GM23248 (cell line): Measurements from ENCODE around the gene HRH1. TPM values are rescaled to one million over a fixed set of nuclear protein-coding genes. Genes with fewer than 3 reads are reported as not detected.
A peak's percentile ranks its signal among the peaks of the same experiment; 100 is the strongest.

Experiments
- DNase-seq: peaks from one replicate; pipeline ENCODE4 v3.0.0-alpha.2; 2015
- H2AFZ ChIP-seq: fragments of 200-600 bp; sonication (generic); 2 replicates; pipeline ENCODE4 v1.6.1; 2016; ENCODE audit warnings: antibody characterized with exemption
- H3F3A ChIP-seq: fragments of 200-600 bp; sonication (generic); 2 replicates; pipeline ENCODE4 v1.6.1; 2016; ENCODE audit warnings: mild to moderate bottlenecking, antibody characterized with exemption, mixed run types; ENCODE audit not compliant: insufficient read depth
- H3K27ac ChIP-seq: fragments of 200-600 bp; sonication (generic); 2 replicates; pipeline ENCODE4 v1.5.1; 2016; ENCODE audit warnings: mild to moderate bottlenecking
- H3K27me3 ChIP-seq: fragments of 200-600 bp; sonication (generic); replicated peaks from 2 replicates; pipeline ENCODE4 v1.6.1; 2016; ENCODE audit warnings: mild to moderate bottlenecking; ENCODE audit not compliant: insufficient read depth
- H3K36me3 ChIP-seq: fragments of 200-600 bp; sonication (generic); 2 replicates; pipeline ENCODE4 v1.6.1; 2016; ENCODE audit warnings: low read depth, mild to moderate bottlenecking
- H3K4me1 ChIP-seq: fragments of 200-600 bp; sonication (generic); 2 replicates; pipeline ENCODE4 v1.6.1; 2016; ENCODE audit warnings: mild to moderate bottlenecking; ENCODE audit not compliant: insufficient read depth
- H3K4me2 ChIP-seq: fragments of 200-600 bp; sonication (generic); one replicate; pipeline ENCODE4 v1.6.1; 2016; ENCODE audit warnings: mild to moderate bottlenecking; ENCODE audit not compliant: unreplicated experiment
- H3K4me3 ChIP-seq: fragments of 200-600 bp; sonication (generic); 2 replicates; pipeline ENCODE4 v1.5.1; 2016; ENCODE audit warnings: mild to moderate bottlenecking
- H3K79me2 ChIP-seq: fragments of 200-600 bp; sonication (generic); 2 replicates; pipeline ENCODE4 v1.6.1; 2016; ENCODE audit warnings: mild to moderate bottlenecking; ENCODE audit not compliant: insufficient read depth
- H3K9ac ChIP-seq: fragments of 200-600 bp; sonication (generic); 2 replicates; pipeline ENCODE4 v1.6.1; 2016; ENCODE audit warnings: mild to moderate bottlenecking
- H3K9me2 ChIP-seq: fragments of 200-600 bp; sonication (generic); 2 replicates; pipeline ENCODE4 v1.6.1; 2016; ENCODE audit warnings: mixed run types, mild to moderate bottlenecking, moderate library complexity; ENCODE audit not compliant: insufficient read depth
- H3K9me3 ChIP-seq: fragments of 200-600 bp; sonication (generic); one replicate; pipeline ENCODE4 v1.6.1; 2017; ENCODE audit warnings: low read depth
- H4K20me1 ChIP-seq: fragments of 200-600 bp; sonication (generic); 2 replicates; pipeline ENCODE4 v1.6.0; 2016; ENCODE audit not compliant: insufficient read depth
- EZH2 ChIP-seq: fragments of 200-600 bp; sonication (generic); IDR thresholded peaks from 2 replicates; pipeline ENCODE4 v1.6.1; 2018; ENCODE audit warnings: antibody characterized with exemption, mild to moderate bottlenecking; ENCODE audit not compliant: insufficient read depth, poor library complexity, severe bottlenecking
- EZH2phosphoT487 ChIP-seq: fragments of 200-600 bp; sonication (generic); IDR thresholded peaks from 2 replicates; pipeline ENCODE4 v1.6.1; 2018; ENCODE audit warnings: antibody characterized with exemption, moderate library complexity, mild to moderate bottlenecking, low read depth; ENCODE audit not compliant: insufficient read depth
- WGBS, 2 experiments: methylation state at CpG; one replicate each; pipeline ENCODE4 v1.1.6; 2015 to 2017; ENCODE audit warnings: low lambda C conversion rate in 2 of 2, low coverage in 1 of 2; ENCODE audit errors: missing lambda C conversion rate in 2 of 2; 5-methylcytosine and 5-hydroxymethylcytosine counted together
- in situ Hi-C: fragments of 300-500 bp; cut with MboI; formaldehyde crosslinking; loops from 2 replicates; pipeline ENCODE4 v1.15.0; 2020
- polyA plus RNA-seq: library from polyadenylated mRNA; unstranded; fragments of >200 nt; fragmentation: Nextera tagmentation; extraction: Ambion mirVana; gene quantifications from 2 replicates; pipeline ENCODE4 v1.2.1, GENCODE V29; 2016
- total RNA-seq: library from RNA; depleted of rRNA; stranded (reverse); fragments of >200 nt; shearing (Covaris generic); gene quantifications from 2 replicates; pipeline ENCODE4 v1.2.3, GENCODE V29; 2014

The HRH1 gene
- total and polyA plus RNA-seq, 2 experiments from 2014 or later = 7.1 to 9.0 TPM

DNA sequence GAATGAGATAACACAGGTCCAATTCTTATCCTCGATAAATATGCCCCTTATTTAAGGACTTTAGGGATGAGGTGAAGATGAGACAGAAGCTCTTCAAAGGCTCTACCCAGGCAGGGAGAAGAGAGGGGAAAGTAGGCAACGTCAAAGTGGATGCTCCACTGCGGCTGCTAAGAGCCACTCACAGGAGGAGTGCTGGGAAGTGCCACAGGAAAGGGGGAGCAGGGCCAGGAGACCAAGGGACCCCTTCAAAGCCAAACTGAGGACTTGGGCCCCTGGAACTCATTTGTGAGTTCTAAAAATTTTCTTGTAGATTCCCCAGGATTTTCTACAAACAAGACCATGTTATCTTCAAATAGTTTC is 70.6 kb downstream of the HRH1 start:
- H3K4me1 ChIP-seq = peaks cover 27% of the 10 kb centered on the region
- H3K36me3 ChIP-seq = no peaks in the 10 kb centered on the region
- no peaks in the 10 kb centered on the region for H3K27me3 ChIP-seq
- peak overlapping the region; percentile 99 for H3K27ac ChIP-seq
- 88 to 90% methylated on average over 3 of the region's 3 CpGs for WGBS, 2 experiments
- H2AFZ ChIP-seq = peak overlapping the region; percentile 76; the same call in 1 of the 2 replicates
- TF ChIP-seq EZH2 (no peak), EZH2phosphoT487 (no peak)
- H3K9me3 ChIP-seq = no peaks in the 10 kb centered on the region
- in situ Hi-C loops = no loop called here
- H3K4me2 ChIP-seq = peak overlapping the region; percentile 99
- H3K9me2 ChIP-seq = no peaks in the 10 kb centered on the region
- DNase-seq = no peak
- H3F3A ChIP-seq = peaks cover 35% of the 10 kb centered on the region
- H3K4me3 ChIP-seq = peak overlapping the region; percentile 79
- H3K9ac ChIP-seq = peak overlapping the region; percentile 88
- H3K79me2 ChIP-seq = peaks cover 70% of the 10 kb centered on the region
- no peaks in the 10 kb centered on the region for H4K20me1 ChIP-seq

DNA sequence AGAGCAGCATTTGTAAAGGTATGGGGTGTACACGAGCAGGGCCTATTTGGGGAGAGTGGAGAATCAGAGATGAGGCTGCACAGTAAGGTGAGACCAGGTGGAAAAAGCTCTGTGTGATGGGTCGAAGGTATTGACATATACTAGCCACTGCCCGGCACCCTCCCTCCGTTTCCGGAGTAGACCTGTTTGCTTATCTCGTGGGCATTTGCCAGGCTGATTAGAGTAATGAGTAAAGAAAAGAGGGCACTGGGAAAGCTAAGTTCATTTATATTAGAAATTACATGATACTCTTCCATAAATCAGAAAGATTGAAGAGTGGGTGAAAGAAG is 71.7 kb downstream of the HRH1 start:
- Histone ChIP-seq H3K4me3 (peak overlapping the region; percentile 79), H3K27me3 (no peaks in the 10 kb centered on the region), H3K36me3 (no peaks in the 10 kb centered on the region), H3K79me2 (peaks cover 66% of the 10 kb centered on the region), H2AFZ (peak overlapping the region; percentile 76), H3F3A (peaks cover 35% of the 10 kb centered on the region), H3K27ac (peak overlapping the region; percentile 99), H3K4me1 (peaks cover 35% of the 10 kb centered on the region), H4K20me1 (no peaks in the 10 kb centered on the region), H3K4me2 (peak overlapping the region; percentile 99), H3K9ac (peak overlapping the region; percentile 88), H3K9me2 (no peaks in the 10 kb centered on the region), H3K9me3 (no peaks in the 10 kb centered on the region)
- no peak for DNase-seq
- in situ Hi-C loops = no loop called here
- TF ChIP-seq EZH2phosphoT487 (no peak), EZH2 (no peak)
- 82 to 83% methylated on average over 6 of the region's 6 CpGs for WGBS, 2 experiments

DNA sequence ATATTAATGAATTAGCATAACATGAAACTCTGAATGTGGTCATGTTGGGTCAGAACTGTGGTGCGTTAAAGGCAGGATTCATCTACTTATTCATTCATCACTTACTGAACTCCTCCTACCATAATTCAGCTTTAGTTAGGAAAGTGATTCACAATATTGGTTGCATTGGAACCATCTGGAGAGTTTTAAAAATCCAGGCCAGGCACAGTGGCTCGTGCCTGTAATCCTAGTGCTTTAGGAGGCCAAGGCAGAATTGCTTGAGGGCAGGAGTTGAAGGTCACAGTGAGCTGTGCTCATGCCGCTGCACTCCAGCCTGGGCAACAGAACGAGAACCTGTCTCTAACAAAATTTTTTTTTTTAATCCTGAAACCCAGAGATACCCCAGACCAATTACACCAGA is 73.7 kb downstream of the HRH1 start:
- TF ChIP-seq EZH2phosphoT487 (no peak), EZH2 (no peak)
- no peaks in the 10 kb centered on the region for H4K20me1 ChIP-seq
- in situ Hi-C loops = no loop called here
- no peaks in the 10 kb centered on the region for H3K36me3 ChIP-seq
- H2AFZ ChIP-seq = no peak overlapping the region
- H3F3A ChIP-seq = peaks cover 35% of the 10 kb centered on the region
- no peak overlapping the region for H3K4me3 ChIP-seq
- 37% methylated on average over 4 of the region's 4 CpGs for WGBS, 2 experiments
- no peaks in the 10 kb centered on the region for H3K27me3 ChIP-seq
- DNase-seq = peak; percentile 57
- H3K4me1 ChIP-seq = peaks cover 35% of the 10 kb centered on the region
- no peaks in the 10 kb centered on the region for H3K9me3 ChIP-seq
- H3K27ac ChIP-seq = peak overlapping the region; percentile 26; the same call in 1 of the 2 replicates
- H3K79me2 ChIP-seq = peaks cover 69% of the 10 kb centered on the region
- H3K9ac ChIP-seq = no peak overlapping the region
- no peaks in the 10 kb centered on the region for H3K9me2 ChIP-seq
- H3K4me2 ChIP-seq = no peak overlapping the region

DNA sequence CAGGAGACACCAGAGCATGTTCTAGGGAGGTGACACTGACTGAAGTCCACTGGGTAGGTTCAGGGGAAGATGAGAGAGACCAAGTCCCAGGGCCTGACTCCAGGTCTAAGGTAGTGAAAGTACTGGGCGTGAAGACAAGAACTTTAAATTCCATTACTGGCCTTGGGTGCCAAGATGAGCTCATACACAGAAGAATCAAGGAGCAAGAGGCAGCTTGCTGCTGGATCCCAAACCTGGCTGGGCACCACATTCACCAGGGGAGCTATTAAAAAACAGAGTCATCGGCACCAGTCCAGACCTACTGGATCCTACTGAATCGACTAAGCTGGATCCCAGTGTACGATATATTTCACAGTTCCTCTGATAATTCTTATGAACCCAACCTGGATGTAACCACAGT is 75.8 kb downstream of the HRH1 start:
- Histone ChIP-seq H4K20me1 (no peaks in the 10 kb centered on the region), H2AFZ (no peak overlapping the region), H3K27ac (no peak overlapping the region), H3K4me3 (no peak overlapping the region), H3K9ac (no peak overlapping the region), H3K79me2 (peaks cover 68% of the 10 kb centered on the region), H3K9me3 (no peaks in the 10 kb centered on the region), H3K9me2 (no peaks in the 10 kb centered on the region), H3K4me1 (peaks cover 23% of the 10 kb centered on the region), H3K4me2 (no peak overlapping the region), H3K36me3 (no peaks in the 10 kb centered on the region), H3F3A (peaks cover 24% of the 10 kb centered on the region), H3K27me3 (no peaks in the 10 kb centered on the region)
- TF ChIP-seq EZH2 = no peak
- no peak for TF ChIP-seq EZH2phosphoT487
- 82 to 87% methylated on average over 4 of the region's 4 CpGs for WGBS, 2 experiments
- DNase-seq = peak; percentile 38
- in situ Hi-C loops = no loop called here

DNA sequence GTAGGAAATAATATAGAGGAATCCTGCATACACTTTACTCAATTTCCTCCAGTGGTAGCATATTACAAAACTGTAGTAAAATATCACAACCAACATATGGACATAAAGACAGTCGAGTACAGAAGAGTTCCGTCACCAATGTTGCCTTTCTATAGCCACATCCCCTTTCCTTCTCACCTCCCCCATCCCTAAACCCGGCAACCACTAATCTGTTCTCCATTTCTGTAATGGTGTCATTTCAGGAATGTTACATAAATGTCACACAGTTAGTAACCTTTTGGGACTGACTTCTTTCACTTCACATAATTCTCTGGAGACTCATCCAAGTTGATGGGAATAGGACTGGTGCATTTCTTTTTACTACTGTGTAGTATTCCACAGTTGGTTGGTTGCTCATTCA is 76.5 kb downstream of the HRH1 start:
- Histone ChIP-seq H3K4me3 (no peak overlapping the region), H3K27ac (no peak overlapping the region), H3K79me2 (peaks cover 73% of the 10 kb centered on the region), H3K9me3 (no peaks in the 10 kb centered on the region), H3K9ac (no peak overlapping the region), H3F3A (peaks cover 17% of the 10 kb centered on the region), H3K27me3 (no peaks in the 10 kb centered on the region), H2AFZ (no peak overlapping the region), H4K20me1 (no peaks in the 10 kb centered on the region), H3K4me1 (peaks cover 17% of the 10 kb centered on the region), H3K9me2 (no peaks in the 10 kb centered on the region), H3K4me2 (no peak overlapping the region), H3K36me3 (no peaks in the 10 kb centered on the region)
- 96% methylated on average over 3 of the region's 3 CpGs for WGBS, 2 experiments
- in situ Hi-C loops = no loop called here
- DNase-seq = no peak
- TF ChIP-seq EZH2 = no peak
- no peak for TF ChIP-seq EZH2phosphoT487
